ENCODE results near the gene VPS50. TPM values are rescaled to one million over a fixed set of nuclear protein-coding genes. Genes with fewer than 3 reads are reported as not detected.
"Not testable (repeated sequence)": the region's sequence is repeated elsewhere in the genome, so short reads cannot be mapped to it uniquely, and the experiment has no call there.

Gene VPS50
- total and polyA plus RNA-seq, 10 of the 15 experiments (the other 5 are each of a cell fraction or from before 2014, with no cell fraction given), result 4.0 to 22.0 (median 16.2) TPM

DNA sequence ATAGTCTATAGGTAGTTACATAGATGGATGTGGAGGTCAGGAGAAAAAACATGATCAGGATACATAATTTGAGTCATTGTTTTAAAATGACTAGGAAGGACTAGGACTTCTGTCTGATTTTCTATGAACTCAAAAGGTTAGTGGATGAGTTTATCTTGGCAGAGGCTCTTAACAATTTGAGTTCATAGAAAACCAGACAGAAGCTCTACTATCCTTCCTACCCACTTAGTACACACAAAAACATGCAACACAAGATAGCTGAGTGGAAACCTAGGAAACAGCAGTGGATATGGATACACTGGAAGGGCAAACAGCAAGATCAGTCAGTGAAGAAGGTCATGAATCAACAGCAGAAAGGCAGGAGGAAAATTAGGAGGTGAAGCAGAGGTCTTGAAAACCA is 84.6 kb downstream of the VPS50 start:
- ChIA-PET SMC1A (ENCODE audit: uncharacterized antibody, unreplicated experiment) (interaction anchor here (1.6 to 3.0 kb wide), 2 partner anchors 8 to 11 kb away, joined by 4 to 13 read pairs; no protein-coding TSS in a partner anchor), CTCF (no interaction called here), POLR2A (no interaction called here), RAD21 (ENCODE audit: unreplicated experiment) (no interaction called here)
- Histone ChIP-seq H3K4me2 (ENCODE audit: control insufficient read depth, insufficient read depth) (no peak overlapping the region), H3K36me3 (ENCODE audit: control insufficient read depth in 2 of 2, insufficient read depth in 2 of 2, low read length in 1 of 2) (no peaks in the 10 kb centered on the region; a peak in 1 of 4 replicates), H3K9me3 (replicated peaks; ENCODE audit: control insufficient read depth, insufficient read depth, low read length) (no peaks in the 10 kb centered on the region), H3K79me2 (ENCODE audit: control insufficient read depth, insufficient read depth, low read length) (no peaks in the 10 kb centered on the region), H3K27ac (ENCODE audit: control insufficient read depth, insufficient read depth) (no peak overlapping the region), H3K4me3 (no peak overlapping the region), H2AFZ (ENCODE audit: control insufficient read depth, low read depth, low read length) (no peak overlapping the region), H3K9ac (ENCODE audit: control insufficient read depth, insufficient read depth, low read length) (no peak overlapping the region), H4K20me1 (ENCODE audit: control insufficient read depth, insufficient read depth) (no peaks in the 10 kb centered on the region), H3K27me3 (replicated peaks in 1 of 2; ENCODE audit: control insufficient read depth in 2 of 2, insufficient read depth in 2 of 2, low read length in 1 of 2) (no peaks in the 10 kb centered on the region), H3K4me1 (ENCODE audit: control insufficient read depth, insufficient read depth, low read length) (no peaks in the 10 kb centered on the region)
- BruUV-seq (replicated peaks), result no TSS peak
- DNase-seq (ENCODE audit: low read depth, low spot score) (no peak), FAIRE-seq (no peak), ATAC-seq (no peak)
- in situ Hi-C loops (cut with MboI) (no loop called here), intact Hi-C loops (cut with micrococcal nuclease; ENCODE audit: unreplicated experiment) (no loop called here)
- TF ChIP-seq RAD51 (IDR thresholded peaks at IDR 0.05), result no peak

DNA sequence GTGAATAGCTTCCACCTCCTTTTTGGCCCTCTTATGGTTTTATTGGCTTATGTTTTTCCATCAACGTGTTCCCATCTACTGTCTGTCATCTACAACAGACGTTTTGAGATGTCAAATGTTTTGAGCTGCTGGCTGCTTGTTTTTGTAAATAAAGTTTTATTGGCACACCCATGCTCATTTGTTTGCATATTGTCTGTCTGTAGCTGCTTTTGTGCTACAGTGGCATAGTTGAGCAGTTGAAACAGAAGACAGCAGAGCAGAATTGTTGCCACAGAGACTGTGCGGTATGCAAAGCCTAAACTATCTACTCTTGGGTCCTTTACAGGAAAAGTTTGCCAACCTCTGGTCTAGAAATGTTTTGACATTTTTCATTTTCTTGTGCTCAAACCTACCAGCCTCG is 88.7 kb downstream of the VPS50 start:
- 96% methylated on average over 4 of the region's 4 CpGs for WGBS (ENCODE audit: insufficient coverage, insufficient replicate concordance, low lambda C conversion rate, missing lambda C conversion rate)
- FAIRE-seq (peak; percentile 31), DNase-seq (ENCODE audit: low read depth, low spot score) (no peak), ATAC-seq (no peak)
- ChIA-PET POLR2A (no interaction called here), CTCF (interaction anchor here (1.0 kb wide), 1 partner anchor 9 kb away, joined by 3 read pairs; no protein-coding TSS in a partner anchor), RAD21 (ENCODE audit: unreplicated experiment) (no interaction called here), SMC1A (ENCODE audit: uncharacterized antibody, unreplicated experiment) (no interaction called here)
- no peaks in the 10 kb centered on the region; a peak in 1 of 4 replicates for H3K36me3 ChIP-seq (ENCODE audit: control insufficient read depth in 2 of 2, insufficient read depth in 2 of 2, low read length in 1 of 2)
- H3K27ac ChIP-seq (ENCODE audit: control insufficient read depth, insufficient read depth), result no peak overlapping the region
- H3K9me3 ChIP-seq (replicated peaks; ENCODE audit: control insufficient read depth, insufficient read depth, low read length), result no peaks in the 10 kb centered on the region
- H3K4me1 ChIP-seq (ENCODE audit: control insufficient read depth, insufficient read depth, low read length), result no peaks in the 10 kb centered on the region
- H3K27me3 ChIP-seq (replicated peaks in 1 of 2; ENCODE audit: control insufficient read depth in 2 of 2, insufficient read depth in 2 of 2, low read length in 1 of 2), result no peaks in the 10 kb centered on the region
- H2AFZ ChIP-seq (ENCODE audit: control insufficient read depth, low read depth, low read length), result no peak overlapping the region
- in situ Hi-C loops (cut with MboI), result no loop called here
- no peak overlapping the region for H3K4me2 ChIP-seq (ENCODE audit: control insufficient read depth, insufficient read depth)
- no TSS peak for BruUV-seq (replicated peaks)
- TF ChIP-seq, protein P1, sequence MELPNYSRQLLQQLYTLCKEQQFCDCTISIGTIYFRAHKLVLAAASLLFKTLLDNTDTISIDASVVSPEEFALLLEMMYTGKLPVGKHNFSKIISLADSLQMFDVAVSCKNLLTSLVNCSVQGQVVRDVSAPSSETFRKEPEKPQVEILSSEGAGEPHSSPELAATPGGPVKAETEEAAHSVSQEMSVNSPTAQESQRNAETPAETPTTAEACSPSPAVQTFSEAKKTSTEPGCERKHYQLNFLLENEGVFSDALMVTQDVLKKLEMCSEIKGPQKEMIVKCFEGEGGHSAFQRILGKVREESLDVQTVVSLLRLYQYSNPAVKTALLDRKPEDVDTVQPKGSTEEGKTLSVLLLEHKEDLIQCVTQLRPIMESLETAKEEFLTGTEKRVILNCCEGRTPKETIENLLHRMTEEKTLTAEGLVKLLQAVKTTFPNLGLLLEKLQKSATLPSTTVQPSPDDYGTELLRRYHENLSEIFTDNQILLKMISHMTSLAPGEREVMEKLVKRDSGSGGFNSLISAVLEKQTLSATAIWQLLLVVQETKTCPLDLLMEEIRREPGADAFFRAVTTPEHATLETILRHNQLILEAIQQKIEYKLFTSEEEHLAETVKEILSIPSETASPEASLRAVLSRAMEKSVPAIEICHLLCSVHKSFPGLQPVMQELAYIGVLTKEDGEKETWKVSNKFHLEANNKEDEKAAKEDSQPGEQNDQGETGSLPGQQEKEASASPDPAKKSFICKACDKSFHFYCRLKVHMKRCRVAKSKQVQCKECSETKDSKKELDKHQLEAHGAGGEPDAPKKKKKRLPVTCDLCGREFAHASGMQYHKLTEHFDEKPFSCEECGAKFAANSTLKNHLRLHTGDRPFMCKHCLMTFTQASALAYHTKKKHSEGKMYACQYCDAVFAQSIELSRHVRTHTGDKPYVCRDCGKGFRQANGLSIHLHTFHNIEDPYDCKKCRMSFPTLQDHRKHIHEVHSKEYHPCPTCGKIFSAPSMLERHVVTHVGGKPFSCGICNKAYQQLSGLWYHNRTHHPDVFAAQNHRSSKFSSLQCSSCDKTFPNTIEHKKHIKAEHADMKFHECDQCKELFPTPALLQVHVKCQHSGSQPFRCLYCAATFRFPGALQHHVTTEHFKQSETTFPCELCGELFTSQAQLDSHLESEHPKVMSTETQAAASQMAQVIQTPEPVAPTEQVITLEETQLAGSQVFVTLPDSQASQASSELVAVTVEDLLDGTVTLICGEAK (IDR thresholded peaks at IDR 0.05; ENCODE audit: borderline replicate concordance), result peak; percentile 49
- TF ChIP-seq POLR2AphosphoS2 (IDR thresholded peaks at IDR 0.05; ENCODE audit: low read depth, low read length), result no peak
- no peaks in the 10 kb centered on the region for H4K20me1 ChIP-seq (ENCODE audit: control insufficient read depth, insufficient read depth)
- H3K79me2 ChIP-seq (ENCODE audit: control insufficient read depth, insufficient read depth, low read length), result no peaks in the 10 kb centered on the region
- H3K4me3 ChIP-seq, result no peak overlapping the region
- intact Hi-C loops (cut with micrococcal nuclease; ENCODE audit: unreplicated experiment), result no loop called here
- H3K9ac ChIP-seq (ENCODE audit: control insufficient read depth, insufficient read depth, low read length), result no peak overlapping the region

DNA sequence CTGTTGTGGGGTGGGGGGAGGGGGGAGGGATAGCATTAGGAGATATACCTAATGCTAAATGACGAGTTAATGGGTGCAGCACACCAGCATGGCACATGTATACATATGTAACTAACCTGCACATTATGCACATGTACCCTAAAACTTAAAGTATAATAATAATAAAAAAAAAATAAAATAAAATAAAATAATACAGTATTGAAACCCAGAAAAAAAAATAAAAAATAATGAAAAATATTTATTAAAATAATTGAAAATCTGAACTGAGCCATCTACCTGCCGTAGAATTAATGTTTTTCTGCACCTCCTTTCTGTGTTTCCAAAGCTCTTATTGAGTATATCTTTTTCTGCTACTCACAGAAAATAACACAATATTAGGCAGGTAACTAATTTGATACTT is 94.1 kb downstream of the VPS50 start:
- POLR2A ChIA-PET; H2AFZ ChIP-seq (ENCODE audit: control insufficient read depth, low read depth, low read length); H3K36me3 ChIP-seq (ENCODE audit: control insufficient read depth in 2 of 2, insufficient read depth in 2 of 2, low read length in 1 of 2); DNase-seq (ENCODE audit: low read depth, low spot score); BruUV-seq (replicated peaks); H3K27me3 ChIP-seq (replicated peaks in 1 of 2; ENCODE audit: control insufficient read depth in 2 of 2, insufficient read depth in 2 of 2, low read length in 1 of 2); H3K79me2 ChIP-seq (ENCODE audit: control insufficient read depth, insufficient read depth, low read length); in situ Hi-C loops (cut with MboI); ATAC-seq; H4K20me1 ChIP-seq (ENCODE audit: control insufficient read depth, insufficient read depth); H3K4me2 ChIP-seq (ENCODE audit: control insufficient read depth, insufficient read depth); CTCF ChIA-PET; H3K9me3 ChIP-seq (replicated peaks; ENCODE audit: control insufficient read depth, insufficient read depth, low read length); H3K27ac ChIP-seq (ENCODE audit: control insufficient read depth, insufficient read depth); RAD21 ChIA-PET (ENCODE audit: unreplicated experiment); FAIRE-seq; H3K9ac ChIP-seq (ENCODE audit: control insufficient read depth, insufficient read depth, low read length); SMC1A ChIA-PET (ENCODE audit: uncharacterized antibody, unreplicated experiment); intact Hi-C loops (cut with micrococcal nuclease; ENCODE audit: unreplicated experiment); H3K4me1 ChIP-seq (ENCODE audit: control insufficient read depth, insufficient read depth, low read length); H3K4me3 ChIP-seq: not testable (repeated sequence)
- WGBS (ENCODE audit: insufficient coverage, insufficient replicate concordance, low lambda C conversion rate, missing lambda C conversion rate), result 95% methylated on average over 1 of the region's 2 CpGs
